Progenitor cell of endocrine pancreas (in vitro differentiated cells): ENCODE results near the gene MSL2. TPM values are rescaled to one million over a fixed set of nuclear protein-coding genes. Genes with fewer than 3 reads are reported as not detected.
"Not testable (repeated sequence)": the region's sequence is repeated elsewhere in the genome, so short reads cannot be mapped to it uniquely, and the experiment has no call there.

Experiments used
- DNase-seq: peaks from one replicate; pipeline ENCODE4 v3.0.0; 2021; ENCODE audit warnings: low spot score; ENCODE audit not compliant: unreplicated experiment
- H3K27ac Mint-ChIP-seq: 2 replicates; pipeline ENCODE4 v1.8.0; 2021; ENCODE audit warnings: mild to moderate bottlenecking, moderate library complexity, mixed read lengths
- H3K27me3 Mint-ChIP-seq: 2 replicates; pipeline ENCODE4 v1.8.0; 2021; ENCODE audit warnings: mixed read lengths
- H3K36me3 Mint-ChIP-seq: 2 replicates; pipeline ENCODE4 v1.8.0; 2022; ENCODE audit warnings: mixed read lengths; ENCODE audit not compliant: insufficient read depth
- H3K4me1 Mint-ChIP-seq: 2 replicates; pipeline ENCODE4 v1.8.0; 2021; ENCODE audit warnings: low read depth, mixed read lengths
- H3K4me3 Mint-ChIP-seq: 2 replicates; pipeline ENCODE4 v1.8.0; 2021; ENCODE audit warnings: low read depth, mild to moderate bottlenecking, moderate library complexity, mixed read lengths
- H3K9me3 Mint-ChIP-seq: 2 replicates; pipeline ENCODE4 v1.8.0; 2021; ENCODE audit warnings: low read depth, mixed read lengths
- CTCF ChIP-seq: fragments of 200-600 bp; sonication (generic); IDR thresholded peaks from one replicate; pipeline ENCODE4 v1.5.0; 2021; ENCODE audit warnings: antibody characterized with exemption, mild to moderate bottlenecking; ENCODE audit not compliant: unreplicated experiment
- total RNA-seq: library from RNA; stranded (reverse); gene quantifications from 2 replicates; pipeline ENCODE4 v1.2.1, GENCODE V29; 2021

The MSL2 gene
- total RNA-seq, 1 donor from 2014 or later: 39.9 TPM

GRCh38 chr3:136120373-136121348 is 75.5 kb downstream of the MSL2 start:
- no peak overlapping the region for H3K27ac Mint-ChIP-seq
- DNase-seq: no peak
- TF ChIP-seq CTCF: no peak
- H3K4me3 Mint-ChIP-seq: no peak overlapping the region
- H3K36me3 Mint-ChIP-seq: peaks cover 54% of the 10 kb centered on the region
- H3K27me3 Mint-ChIP-seq: no peaks in the 10 kb centered on the region
- H3K9me3 Mint-ChIP-seq: peaks cover 21% of the 10 kb centered on the region
- no peaks in the 10 kb centered on the region for H3K4me1 Mint-ChIP-seq

- peaks cover 55% of the 10 kb centered on the region for H3K36me3 Mint-ChIP-seq
- H3K27ac Mint-ChIP-seq, H3K4me3 Mint-ChIP-seq, H3K27me3 Mint-ChIP-seq, H3K4me1 Mint-ChIP-seq, DNase-seq: not testable (repeated sequence)
- H3K9me3 Mint-ChIP-seq: peaks cover 26% of the 10 kb centered on the region
These were observed 76.4 kb downstream of the MSL2 start for GRCh38 chr3:136119783-136120182.

- Mint-ChIP-seq H3K36me3 (peaks cover 55% of the 10 kb centered on the region), H3K9me3 (peaks cover 25% of the 10 kb centered on the region)
- not testable (repeated sequence) for H3K27me3 Mint-ChIP-seq, H3K4me3 Mint-ChIP-seq, H3K27ac Mint-ChIP-seq, DNase-seq, H3K4me1 Mint-ChIP-seq
These were observed 76.8 kb downstream of the MSL2 start for GRCh38 chr3:136119332-136119731.

- DNase-seq: no peak
- no peak overlapping the region for H3K4me3 Mint-ChIP-seq
- no peak for TF ChIP-seq CTCF
- no peaks in the 10 kb centered on the region for H3K4me1 Mint-ChIP-seq
- H3K36me3 Mint-ChIP-seq: peaks cover 72% of the 10 kb centered on the region
- H3K27me3 Mint-ChIP-seq: no peaks in the 10 kb centered on the region
- peaks cover 34% of the 10 kb centered on the region for H3K9me3 Mint-ChIP-seq
- H3K27ac Mint-ChIP-seq: no peak overlapping the region
These were observed 81.7 kb downstream of the MSL2 start for GRCh38 chr3:136114421-136114820.

- H3K27ac Mint-ChIP-seq: no peak overlapping the region
- TF ChIP-seq CTCF: no peak
These were observed 85.7 kb downstream of the MSL2 start for GRCh38 chr3:136110481-136110880.

GRCh38 chr3:136109499-136109898 is 86.6 kb downstream of the MSL2 start:
- no peak overlapping the region for H3K27ac Mint-ChIP-seq
- no peaks in the 10 kb centered on the region for H3K4me1 Mint-ChIP-seq
- peaks cover 49% of the 10 kb centered on the region for H3K36me3 Mint-ChIP-seq
- TF ChIP-seq CTCF: no peak
- H3K4me3 Mint-ChIP-seq: no peak overlapping the region
- H3K9me3 Mint-ChIP-seq: peaks cover 10% of the 10 kb centered on the region
- DNase-seq: no peak
- H3K27me3 Mint-ChIP-seq: no peaks in the 10 kb centered on the region

More at GRCh38 chr3:136110481-136110880, 85.7 kb downstream of the MSL2 start:
- Mint-ChIP-seq H3K9me3 (peaks cover 13% of the 10 kb centered on the region), H3K27me3 (no peaks in the 10 kb centered on the region), H3K4me3 (no peak overlapping the region), H3K4me1 (no peaks in the 10 kb centered on the region), H3K36me3 (peaks cover 54% of the 10 kb centered on the region)
- no peak for DNase-seq
